Stimulated activated CD4-positive, alpha-beta T cell treated with anti-CD3 and anti-CD28 coated beads, Interleukin-2, amount 100 ng/mL, for 24 hours (primary cell): Measurements from ENCODE around the gene TENT5A.

Experiments used
- DNase-seq, 2 donors: peaks; one replicate each; pipeline ENCODE4 v3.0.0-alpha.2; 2020

The TENT5A gene

DNA sequence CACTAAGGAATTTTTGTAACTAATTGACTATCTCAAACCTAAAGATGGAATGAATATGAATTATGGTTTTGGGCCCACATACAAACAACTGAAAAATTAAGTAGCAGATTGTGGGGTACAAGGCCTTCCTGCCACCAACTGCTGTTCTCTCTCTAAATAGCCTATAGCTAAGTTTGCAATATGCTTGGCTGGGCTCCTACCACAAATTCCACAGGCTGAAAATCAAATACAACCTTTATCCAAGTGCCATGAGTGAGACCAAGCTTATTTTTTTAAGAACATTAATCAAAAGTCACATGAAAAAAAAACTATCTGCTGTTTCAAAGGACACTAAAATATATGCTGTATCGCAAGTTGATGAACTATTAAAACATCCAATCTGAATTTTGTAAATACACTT is 52.1 kb downstream of the TENT5A start:
- no peak for DNase-seq

GRCh38 chr6:81697559-81697958 is 54.9 kb downstream of the TENT5A start:
- DNase-seq, result no peak

- no peak for DNase-seq
Observed at GRCh38 chr6:81696524-81696923, 56.0 kb downstream of the TENT5A start.
